GM19238 (cell line): ENCODE results near the gene CPEB3.
A peak's percentile ranks its signal among the peaks of the same experiment; 100 is the strongest.
"Not testable (repeated sequence)": the region's sequence is repeated elsewhere in the genome, so short reads cannot be mapped to it uniquely, and the experiment has no call there.

Experiments
- DNase-seq: peaks from one replicate; pipeline ENCODE4 v3.0.0; 2011; ENCODE audit warnings: low spot score; ENCODE audit not compliant: insufficient read length

CPEB3 gene

DNA sequence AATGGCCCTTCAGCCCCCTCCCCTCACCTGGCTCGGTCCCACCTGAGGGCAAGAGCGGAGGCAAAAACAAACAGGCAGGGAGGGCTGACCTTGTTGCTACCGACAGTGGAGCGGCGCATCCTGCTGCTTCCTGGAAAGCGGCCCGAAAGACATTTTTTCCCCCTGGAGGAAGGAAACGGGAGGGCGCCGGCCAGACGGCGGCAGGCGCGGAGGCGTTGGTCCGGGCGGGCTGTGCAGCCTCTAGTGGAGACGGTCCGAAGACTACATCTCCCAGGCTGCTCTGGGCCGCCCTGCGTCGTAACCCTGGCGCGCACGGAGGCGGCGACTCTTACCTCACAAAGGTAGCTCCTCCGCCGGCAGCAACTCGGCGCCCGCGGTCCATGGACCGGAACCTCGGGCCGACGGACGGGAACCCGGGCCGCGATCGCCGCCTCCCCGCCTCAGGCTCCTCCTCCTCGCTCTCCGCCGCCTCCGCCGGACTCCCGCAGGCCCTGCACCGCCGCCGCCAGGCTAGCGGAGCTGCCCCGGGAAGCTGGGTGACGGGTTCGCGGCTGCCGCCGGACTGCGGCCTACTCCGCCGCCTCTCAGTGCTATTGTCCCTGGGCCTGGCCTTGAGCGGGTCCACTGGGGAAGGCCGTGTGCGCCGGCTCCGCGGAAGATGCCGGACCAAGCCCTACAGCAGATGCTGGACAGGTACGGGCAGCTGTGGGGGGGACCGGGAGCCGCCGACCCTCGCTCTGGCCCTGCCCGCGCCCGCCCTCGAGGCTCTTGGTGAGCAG lies at the start of gene CPEB3, which contains the start of gene MARCHF5:
Gene CPEB3 (minus strand): TSS at position 242 of the 779 bp plus-strand sequence. CDS start 50,728 bp downstream, outside the sequence.
Gene MARCHF5 (plus strand): TSS at position 331 of the 779 bp plus-strand sequence. CDS start 328 bp downstream, at position 659.
- DNase-seq, result peak; percentile 89

DNA sequence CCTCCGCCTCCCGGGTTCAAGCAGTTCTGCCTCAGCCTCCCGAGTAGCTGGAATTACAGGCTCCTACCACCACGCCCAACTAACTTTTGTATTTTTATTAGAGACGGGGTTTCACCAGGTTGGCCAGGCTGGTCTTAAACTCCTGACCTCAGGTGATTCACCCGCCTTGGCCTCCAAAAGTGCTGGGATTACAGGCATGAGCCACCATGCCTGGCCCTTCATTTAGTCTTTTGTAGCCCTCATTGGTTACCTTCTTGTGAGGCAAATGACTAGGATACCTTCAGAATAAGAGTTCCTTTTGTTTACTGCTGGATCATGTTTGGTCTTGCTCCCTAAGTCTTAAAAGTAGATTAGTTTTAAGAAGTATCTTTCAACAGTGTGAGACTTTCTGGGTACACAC lies 39.0 kb upstream of the CPEB3 start:
- DNase-seq, result not testable (repeated sequence)

DNA sequence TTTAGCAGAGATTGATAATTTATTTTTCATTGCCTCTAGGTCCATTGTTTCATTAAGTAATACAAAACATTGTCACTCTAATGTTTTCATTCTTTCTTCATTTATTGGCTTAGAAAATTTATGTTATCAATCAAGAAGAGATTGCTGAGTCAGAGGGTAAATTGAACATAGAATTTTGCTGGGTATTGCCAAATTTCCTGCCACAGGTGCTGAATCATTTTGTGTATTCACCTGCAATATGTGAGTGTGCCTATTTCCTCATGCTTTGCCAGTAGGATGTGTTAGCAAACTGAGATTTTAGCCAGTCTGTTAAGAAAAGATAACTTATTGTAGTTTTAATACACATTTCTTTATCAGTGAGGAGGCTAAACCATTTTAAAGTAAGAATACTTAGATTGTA lies 38.1 kb upstream of the CPEB3 start:
- DNase-seq, result no peak

DNA sequence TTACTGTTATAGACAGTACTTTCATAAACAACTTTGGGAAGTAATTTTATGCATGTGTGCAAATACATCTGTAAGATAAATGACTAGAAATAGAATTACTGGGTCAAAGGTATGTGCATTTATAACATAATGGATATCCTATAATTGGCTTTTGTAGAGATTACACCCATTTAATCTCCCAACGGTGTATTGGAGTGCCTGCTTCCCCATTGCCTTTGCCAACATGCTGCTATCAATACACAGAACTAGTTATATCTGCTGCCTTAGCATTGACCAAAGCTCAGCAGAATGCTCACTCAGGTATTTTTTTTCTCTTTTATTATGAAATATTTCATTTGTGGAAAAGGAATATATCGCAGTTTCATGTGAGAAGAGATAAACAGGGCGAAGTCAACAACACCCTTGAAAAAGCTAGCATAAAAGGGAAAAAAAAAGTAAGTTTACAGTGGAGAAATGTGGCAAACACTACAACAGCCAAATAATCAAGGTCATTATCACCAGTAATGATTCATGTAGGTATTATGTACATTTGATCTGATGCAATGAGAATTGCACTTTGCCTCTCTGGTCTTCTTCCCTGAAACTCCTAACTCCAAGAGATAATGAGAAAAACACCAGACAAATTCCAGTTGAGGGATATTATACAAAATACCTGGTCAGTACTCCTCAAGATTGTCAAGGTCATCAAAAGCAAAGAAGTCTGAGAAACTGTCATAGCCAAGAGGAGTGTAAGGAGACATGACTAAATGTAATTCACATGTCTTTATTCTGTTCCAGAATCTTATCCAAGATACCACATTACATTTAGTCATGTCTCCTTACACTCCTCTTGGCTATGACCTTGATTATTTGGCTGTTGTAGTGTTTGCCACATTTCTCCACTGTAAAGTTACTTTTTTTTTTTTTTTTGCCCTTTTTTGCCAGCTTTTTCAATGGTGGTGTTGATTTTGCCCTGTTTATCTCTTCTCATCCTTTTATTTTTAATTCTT lies 36.9 kb upstream of the CPEB3 start:
- DNase-seq, result no peak

DNA sequence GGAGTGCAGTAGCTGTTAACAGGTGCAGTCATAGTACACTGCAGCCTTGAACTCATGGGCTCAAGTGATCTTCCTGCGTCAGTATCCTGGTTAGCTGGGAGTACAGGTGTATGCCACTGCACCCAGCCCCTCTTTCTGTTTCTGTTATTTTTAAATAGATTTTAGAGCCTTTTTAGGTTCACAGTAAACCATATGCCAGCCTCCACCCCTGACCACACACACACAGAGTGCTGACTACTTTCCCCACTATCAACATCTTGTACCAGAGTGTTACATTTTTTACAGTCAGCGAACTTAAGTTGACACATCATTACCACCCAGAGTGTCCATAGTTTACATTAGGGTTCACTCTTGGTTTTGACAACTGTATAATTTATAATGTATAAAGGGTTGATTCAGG lies 32.2 kb upstream of the CPEB3 start:
- DNase-seq, result no peak

DNA sequence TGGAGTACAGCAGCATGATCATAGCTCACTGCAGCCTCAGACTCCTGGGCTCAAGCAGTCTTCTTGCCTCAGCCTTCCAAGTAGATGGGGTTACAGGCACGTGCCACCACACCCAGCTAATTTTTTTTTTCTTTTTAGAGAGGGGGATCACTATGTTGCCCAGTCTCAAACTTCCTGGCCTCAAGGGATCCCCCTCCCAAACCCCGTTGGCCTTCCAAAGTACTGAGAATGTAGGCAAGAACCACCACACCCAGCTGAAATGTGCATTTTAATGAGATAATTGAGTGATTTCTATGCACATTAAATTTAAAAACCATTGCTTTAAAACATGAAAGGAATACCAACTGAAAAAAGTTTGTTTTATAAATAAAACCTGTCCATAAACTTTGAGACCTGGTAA lies 25.7 kb upstream of the CPEB3 start:
- no peak for DNase-seq

DNA sequence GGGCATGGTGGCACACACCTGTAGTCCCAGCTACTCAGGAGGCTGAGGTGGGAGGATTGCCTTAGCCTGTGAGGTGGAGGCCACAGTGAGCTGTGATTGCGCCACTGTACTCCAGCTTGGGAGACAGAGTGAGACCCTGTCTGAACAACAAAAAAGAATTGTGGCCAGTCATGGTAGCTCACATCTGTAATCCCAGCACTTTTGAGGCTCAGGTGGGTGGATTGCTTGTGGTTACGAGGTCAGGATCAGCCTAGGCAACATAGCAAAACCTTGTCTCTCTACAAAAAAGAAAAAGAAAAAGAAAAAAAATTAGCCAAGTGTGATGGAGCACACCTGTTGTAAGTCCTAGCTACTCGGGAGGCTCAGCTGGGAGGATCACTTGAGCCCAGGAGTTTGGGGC lies 22.9 kb upstream of the CPEB3 start:
- no peak for DNase-seq

DNA sequence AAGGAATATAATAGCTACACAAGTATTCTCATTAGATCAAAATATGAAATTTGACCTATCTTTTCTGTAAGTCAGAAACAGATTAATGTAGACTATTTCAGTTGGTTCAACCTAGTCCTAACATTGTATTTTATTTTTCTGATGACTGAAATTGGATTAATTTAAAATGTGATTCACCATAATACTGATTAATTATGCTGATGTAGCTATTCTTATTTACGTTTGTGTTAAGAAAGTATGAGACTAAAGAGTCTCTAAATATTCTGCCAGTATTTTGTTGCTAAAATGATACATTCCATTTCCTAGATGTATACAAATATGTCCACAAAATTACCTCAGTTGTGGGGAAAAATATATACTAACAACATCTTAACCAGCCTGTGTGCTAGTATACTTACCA lies 18.4 kb upstream of the CPEB3 start:
- DNase-seq, result no peak

DNA sequence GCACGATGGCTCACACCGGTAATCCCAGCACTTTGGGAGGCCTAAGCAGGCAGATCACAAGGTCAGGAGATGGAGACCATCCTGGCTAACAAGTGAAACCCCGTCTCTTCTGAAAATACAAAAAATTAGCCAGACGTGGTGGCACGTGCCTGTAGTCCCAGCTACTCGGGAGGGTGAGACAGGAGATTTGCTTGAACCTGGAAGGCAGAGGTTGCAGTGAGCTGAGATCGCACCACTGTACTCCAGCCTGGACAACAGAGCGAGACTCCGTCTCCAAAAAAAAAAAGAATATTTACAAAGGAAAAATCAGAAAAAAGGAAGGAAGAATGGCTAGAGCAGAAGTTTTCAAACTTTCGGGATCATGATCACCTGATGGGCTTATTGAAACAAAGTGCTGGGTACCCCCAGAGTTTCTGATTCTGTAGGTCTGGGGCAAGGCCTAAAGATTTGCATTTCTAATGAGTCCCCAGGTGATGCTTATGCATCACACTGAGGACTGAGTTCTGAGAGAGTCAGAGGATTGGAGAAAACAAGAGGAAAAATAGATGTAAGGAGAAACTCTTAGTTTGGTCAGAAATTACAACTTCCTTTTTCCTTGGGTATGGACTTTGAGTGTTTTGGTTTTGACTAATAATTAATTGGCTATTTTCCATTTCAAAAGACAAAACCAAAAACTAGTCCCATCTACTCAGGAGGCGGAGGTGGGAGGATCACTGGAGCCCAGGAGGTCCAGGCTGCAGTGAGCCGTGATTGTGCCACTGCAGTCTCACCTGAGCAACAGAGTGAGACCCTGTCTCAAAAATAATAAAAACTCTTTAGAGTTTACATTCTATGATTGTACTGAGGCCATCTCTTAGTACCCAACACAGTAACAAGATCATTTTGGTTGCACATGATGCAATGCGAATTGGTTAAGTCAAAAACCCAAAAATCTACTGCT lies 14.5 kb upstream of the CPEB3 start:
- no peak for DNase-seq

DNA sequence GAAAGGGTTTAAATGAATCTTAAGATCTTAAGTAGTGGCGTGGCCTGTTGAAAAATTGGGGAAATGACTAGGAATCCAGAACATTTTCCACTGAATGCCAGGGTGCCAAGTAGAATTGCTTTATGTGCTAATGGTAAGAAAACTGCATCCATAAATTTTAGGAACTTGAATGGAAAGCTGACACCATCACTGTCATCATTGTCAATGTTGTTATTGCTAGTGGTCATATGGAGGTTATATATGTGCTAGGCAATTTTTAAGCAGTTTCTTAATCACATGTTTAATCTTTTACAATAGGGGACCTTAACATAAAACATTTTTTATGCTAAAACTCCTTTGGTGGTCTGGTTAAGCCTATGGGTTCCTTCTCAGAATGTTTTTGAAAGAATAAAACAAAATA lies 13.2 kb upstream of the CPEB3 start:
- DNase-seq, result no peak

DNA sequence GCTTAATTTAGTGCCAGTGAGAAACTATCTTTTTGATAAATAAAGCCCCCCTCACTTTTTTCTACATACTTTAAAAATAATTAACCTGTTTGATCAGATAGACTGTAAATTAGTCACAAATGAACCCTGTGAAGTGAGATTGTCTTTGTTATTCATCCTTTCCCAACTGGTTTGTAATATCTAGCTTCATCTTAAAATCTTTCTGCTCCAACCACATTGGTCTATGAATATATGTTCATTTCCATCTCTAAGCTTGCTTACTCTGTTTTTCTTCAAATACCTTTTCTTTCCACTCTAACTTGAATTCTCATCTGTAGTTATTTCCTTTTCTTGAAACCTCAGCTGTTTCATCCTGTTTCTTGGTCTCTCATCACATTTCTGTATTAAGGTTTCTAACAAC lies 12.2 kb upstream of the CPEB3 start:
- no peak for DNase-seq

DNA sequence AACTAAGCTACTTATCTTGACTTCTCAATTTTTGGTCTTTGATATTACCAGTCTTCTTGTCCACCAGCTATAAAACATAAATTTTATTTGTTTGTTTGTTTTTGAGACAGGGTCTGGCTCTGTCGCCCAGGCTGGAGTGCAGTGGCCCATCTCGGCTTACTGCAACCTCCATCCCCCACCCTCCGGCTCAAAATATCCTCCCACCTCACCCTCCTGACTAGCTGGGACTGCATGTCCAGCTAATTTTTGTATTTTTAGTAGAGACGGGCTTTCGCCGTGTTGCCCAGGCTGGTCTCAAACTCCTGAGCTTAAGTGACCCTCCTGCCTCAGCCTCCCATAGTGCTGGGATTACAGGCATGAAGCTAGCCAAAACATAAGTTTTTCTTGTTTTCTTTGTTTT lies 7.6 kb upstream of the CPEB3 start:
- DNase-seq, result no peak

DNA sequence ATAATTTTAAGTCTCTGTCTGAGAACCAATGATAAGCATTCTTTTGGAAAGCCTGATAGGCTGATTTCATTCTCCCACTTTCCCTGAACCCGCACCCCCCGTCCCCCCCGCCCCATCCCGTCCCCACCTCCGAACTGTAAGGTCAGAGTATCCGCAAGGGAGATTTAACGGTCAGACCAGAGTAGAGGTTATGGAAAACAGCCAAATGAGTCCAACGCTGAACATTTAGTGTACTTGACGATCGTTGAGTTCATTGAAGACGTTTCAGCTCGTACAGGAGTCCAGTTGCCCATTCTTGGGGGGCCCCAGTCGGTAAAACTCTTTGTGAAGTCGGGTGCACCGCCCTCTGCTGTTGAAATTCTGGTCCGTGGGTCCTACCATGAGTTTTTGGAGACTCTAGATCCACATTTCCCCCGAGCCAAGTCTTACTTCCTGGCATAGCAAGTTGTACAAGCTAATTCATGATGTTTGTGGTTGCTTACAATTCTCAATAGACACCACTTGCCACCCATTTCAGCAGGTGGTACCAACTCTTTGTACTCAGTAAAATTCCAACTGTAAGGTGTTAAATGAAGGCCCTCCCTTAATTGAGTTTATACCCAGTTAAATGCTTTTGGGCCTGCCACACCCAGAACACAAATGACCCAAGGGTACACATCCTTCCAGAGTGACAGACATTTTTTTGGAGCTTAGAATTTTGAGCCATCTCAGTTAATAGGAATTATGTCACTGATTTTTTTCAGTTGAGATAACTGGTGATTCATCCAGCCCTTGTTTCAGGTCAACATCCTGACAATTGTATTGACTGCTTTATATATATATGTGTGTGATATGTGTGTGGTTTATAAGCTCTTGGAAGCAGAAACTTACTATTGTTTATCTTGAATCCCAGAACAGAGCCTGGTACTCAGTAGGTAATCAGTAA lies 1.3 kb upstream of the CPEB3 start:
- peak; percentile 39 for DNase-seq

DNA sequence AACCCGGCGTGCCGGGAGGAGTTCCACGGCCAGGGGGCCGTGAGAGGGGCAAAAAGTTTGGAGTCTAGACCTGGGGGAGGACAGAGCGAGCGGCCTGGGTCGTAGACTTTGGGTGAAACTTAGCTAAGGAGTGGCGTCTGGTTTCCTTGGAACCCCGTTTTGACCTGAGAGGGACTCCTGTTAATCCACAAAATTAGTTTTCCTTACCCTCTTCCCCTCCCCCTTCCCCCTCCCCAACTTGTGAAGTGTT lies 663 bp upstream of the CPEB3 start:
- DNase-seq, result no peak

DNA sequence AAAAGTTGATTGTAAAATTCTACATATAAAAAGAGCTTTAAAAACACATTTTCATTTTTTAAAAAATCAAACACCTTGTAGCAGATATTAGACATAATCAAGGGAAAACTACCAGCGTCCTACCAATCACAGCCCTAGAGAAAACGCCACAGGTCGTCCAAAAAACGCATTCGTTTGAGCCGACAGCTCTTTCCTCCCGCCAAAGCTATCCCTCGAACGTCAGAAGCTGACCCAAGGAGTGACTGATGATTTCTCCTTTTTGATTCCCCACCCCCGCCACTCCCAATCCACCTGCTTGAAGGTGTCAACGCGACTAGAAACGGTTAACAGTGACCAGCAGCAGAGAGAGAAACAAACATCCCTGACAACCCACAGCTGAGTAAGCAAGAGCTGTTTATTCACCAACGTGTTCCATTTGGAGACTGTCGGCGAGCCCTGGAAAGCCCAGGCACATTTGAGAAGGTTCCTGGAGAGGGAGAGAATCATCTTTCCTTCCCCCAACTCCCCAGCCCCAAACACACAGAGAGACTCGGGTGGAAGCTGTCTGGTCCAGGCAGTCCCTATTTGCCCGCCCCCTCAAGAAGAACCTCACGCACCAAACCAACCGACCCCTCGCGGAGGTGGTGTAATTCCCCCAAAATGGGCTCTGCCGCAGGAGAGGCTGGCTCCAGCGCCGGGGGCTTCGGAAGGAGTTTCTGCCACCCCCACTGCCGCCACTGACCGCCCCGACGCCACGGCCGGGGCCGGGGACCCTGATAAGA lies 622 bp downstream of the CPEB3 start:
- DNase-seq, result no peak

DNA sequence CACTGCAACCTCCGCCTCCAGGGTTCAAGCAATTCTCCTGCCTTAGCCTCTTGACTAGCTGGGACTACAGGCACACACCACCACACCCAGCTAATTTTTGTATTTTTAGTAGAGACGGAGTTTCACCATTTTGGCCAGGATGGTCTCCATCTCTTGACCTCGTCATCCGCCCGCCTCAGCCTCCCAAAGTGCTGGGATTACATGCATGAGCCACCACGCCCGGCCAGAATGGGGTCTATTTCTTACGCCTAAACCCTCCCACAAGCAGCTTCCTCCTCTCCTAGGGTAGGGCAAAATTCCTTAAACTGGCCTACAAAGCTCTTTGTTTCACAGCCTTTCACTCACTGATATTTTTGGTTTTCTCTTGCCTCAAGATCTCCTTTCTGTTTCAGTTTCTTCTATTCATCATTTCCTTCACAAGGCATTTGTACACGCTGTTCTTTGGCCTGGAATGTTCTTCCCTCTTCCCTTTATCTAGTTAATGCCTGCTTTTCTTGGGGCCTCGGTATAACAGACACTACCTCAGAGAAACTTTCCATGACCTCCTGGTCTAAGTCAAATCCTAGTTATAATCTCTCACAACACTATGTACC lies 6.7 kb downstream of the CPEB3 start:
- no peak for DNase-seq

DNA sequence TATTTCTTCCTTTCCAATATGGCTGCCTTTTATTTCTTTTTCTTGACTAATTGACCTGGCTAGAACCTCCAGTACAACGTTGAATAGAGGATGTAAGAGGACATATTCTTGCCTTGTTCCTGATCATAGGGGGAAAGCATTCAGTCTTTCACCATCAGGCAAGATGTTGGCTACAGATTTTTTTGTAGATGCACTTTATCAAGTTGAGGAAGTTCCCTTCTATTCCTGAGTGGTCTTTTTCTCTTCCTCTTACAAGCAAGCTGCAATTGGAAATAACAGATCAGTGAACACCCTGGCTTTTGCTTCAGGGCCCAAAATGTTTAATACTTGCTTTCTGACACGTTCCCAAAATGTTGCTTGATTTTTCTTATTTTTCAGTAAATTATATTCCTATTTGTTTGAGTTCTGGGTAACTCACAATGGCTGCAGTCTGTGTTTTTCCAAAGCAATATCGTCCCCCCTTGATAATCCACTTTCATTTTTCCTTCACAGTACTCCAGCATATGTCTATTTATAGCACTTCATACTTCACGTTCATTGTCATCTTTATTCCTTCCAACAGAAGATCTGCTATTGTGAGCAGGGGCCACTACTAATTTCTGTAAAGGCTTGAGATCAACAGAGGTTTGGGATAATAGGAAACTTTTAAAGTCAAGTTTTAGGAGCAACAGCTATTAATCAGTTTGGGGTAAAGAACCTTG lies 11.7 kb downstream of the CPEB3 start:
- DNase-seq, result no peak

DNA sequence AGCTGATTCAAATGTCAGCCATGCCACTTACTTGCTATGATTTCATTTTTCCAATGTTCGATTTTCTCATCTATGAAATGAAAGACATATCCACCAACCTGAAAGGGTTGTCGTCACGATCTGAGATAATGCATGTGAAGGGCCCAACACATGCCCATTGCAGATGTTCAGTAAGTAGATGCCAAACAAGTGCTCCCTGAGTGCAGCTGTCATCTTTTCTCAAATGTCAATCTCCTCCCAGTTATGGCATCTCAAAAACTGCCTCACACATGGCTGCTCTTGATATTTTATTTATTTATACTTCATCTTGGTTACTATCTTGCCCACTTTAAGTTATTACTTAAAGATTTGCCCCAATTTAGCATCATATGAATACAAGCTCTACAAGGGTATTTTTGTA lies 16.8 kb downstream of the CPEB3 start:
- no peak for DNase-seq

DNA sequence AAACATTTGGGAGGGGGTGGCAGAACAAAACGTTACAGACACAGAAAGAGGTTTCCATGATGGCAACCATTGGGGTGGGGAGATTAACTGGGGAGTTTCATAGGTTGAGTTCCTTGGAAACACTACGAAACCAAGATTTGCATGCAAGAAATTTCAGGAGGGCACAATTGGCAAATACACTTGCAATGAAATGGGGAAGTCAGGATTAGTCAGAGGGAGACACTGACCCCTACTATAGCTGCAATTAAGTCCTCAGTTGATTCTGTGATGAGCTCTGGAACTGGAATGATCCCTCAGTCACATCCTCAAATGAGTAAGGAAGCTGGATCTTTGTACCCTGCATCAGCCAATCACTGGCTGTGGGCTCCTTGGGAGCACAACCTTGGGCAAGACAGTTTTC lies 22.1 kb downstream of the CPEB3 start:
- DNase-seq, result no peak
